ENCODE measurements around the gene BFAR.

The BFAR gene

DNA sequence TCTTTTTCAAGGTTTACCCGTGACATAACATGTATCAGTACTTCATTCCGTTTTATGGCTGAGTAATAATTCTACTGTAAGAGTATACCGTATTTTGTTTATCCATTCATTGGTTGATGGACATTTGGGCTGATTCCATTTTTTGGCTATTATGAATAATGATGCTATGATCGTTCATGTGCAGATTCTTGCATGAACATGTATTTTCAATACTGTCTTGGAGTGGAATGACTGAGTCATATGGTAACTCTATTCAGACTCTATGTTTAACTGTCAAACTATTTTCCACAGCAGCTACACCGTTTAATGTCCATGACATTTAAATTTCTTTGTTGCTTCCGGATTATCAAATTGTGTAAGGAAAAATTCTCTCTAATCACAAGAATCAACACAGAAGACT lies 17.9 kb downstream of the BFAR start:
- no peak for DNase-seq (ENCODE audit: low read depth)
- TF ChIP-seq, protein P1, sequence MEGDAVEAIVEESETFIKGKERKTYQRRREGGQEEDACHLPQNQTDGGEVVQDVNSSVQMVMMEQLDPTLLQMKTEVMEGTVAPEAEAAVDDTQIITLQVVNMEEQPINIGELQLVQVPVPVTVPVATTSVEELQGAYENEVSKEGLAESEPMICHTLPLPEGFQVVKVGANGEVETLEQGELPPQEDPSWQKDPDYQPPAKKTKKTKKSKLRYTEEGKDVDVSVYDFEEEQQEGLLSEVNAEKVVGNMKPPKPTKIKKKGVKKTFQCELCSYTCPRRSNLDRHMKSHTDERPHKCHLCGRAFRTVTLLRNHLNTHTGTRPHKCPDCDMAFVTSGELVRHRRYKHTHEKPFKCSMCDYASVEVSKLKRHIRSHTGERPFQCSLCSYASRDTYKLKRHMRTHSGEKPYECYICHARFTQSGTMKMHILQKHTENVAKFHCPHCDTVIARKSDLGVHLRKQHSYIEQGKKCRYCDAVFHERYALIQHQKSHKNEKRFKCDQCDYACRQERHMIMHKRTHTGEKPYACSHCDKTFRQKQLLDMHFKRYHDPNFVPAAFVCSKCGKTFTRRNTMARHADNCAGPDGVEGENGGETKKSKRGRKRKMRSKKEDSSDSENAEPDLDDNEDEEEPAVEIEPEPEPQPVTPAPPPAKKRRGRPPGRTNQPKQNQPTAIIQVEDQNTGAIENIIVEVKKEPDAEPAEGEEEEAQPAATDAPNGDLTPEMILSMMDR (conservative IDR thresholded peaks at IDR 0.05; ENCODE audit: control insufficient read depth, insufficient read depth, low read depth, low read length): no peak
- H3K4me3 ChIP-seq (ENCODE audit: control insufficient read depth, low read depth, low read length): no peak overlapping the region

DNA sequence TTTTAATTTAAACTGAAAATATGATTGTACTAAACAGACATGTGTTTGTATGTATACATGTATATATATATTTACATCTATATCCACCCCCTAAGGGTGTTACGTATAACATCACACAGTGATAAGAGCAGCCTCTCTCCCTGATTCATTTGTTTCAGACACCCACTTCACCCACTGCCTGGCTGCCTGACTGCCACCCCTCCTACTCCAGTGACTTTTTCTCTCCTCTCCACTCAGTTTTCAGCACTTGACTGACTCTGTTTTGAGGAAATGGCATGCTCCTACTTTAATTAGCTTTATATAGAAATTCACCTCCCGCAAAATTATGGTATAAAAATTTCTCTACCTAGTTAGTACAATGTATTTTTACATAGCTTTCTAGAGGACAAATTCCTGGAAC lies 20.0 kb downstream of the BFAR start:
- H3K4me3 ChIP-seq (ENCODE audit: control insufficient read depth, low read depth, low read length): no peak overlapping the region
- DNase-seq (ENCODE audit: low read depth): no peak
- TF ChIP-seq, protein P1 (conservative IDR thresholded peaks at IDR 0.05; ENCODE audit: control insufficient read depth, insufficient read depth, low read depth, low read length): no peak

DNA sequence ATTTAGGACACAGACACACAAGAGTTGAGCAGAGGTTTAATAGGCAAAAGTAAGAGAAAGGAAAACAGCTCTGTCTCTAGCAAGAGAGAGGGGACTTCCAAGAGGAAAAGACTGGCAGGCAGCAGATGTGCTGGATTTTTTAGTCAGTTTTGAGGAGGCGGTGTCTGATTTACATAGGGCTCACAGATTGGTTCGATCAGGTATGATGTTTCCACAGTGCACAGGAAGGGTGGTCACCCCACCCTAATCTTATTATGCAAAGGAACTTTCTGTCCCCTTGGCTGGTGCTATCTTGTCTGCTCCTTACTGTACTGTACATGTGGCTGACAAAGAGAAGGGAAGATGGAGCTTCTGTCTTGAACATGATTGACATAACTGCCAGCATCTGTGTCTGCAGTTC lies 25.3 kb downstream of the BFAR start:
- TF ChIP-seq, protein P1 (conservative IDR thresholded peaks at IDR 0.05; ENCODE audit: control insufficient read depth, insufficient read depth, low read depth, low read length): no peak
- no peak for DNase-seq (ENCODE audit: low read depth)
- no peak overlapping the region for H3K4me3 ChIP-seq (ENCODE audit: control insufficient read depth, low read depth, low read length)

DNA sequence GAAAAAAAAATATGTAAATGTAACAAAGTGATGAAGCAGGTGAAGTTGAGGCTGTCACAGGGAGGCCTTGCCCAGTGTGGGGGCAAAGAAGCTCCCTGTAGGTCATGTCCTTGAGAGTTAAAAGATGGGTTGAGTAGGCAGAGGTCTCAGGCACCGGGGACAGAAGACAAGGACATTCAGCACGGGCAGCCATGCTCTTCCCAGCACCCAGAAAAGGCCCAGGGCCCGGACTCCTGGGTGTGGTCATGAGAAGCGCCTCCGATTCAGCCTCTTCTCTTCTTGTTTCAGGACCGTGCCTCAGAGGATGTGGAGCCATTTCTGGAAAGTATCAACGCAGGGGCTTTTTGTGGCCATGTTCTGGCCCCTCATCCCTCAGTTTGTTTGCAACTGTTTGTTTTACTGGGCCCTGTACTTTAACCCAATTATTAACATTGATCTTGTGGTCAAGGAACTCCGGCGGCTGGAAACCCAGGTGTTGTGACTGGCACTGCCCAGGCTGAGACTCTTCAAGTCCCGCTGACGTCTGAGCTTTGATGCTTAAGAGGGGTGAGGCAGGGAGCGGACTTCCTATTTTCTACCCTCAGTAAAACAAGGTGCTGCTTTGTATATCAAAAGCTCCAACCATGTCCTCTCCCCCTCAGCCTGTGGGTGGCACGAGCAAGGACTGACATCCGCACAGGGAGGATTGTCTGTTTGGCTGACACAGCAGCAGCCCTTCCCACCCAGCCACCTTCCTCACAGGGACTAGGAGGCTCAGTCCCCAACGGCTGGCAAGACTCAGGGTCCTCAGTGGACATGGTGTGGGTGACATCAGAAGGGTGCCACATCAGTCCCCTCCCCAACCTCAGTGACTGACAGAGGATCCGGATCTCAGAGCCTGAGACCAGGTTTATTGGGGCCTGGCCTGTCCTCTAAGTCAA lies 34.9 kb downstream of the BFAR start:
- TF ChIP-seq, protein P1 (conservative IDR thresholded peaks at IDR 0.05; ENCODE audit: control insufficient read depth, insufficient read depth, low read depth, low read length): no peak
- no peak for DNase-seq (ENCODE audit: low read depth)
- H3K4me3 ChIP-seq (ENCODE audit: control insufficient read depth, low read depth, low read length): no peak overlapping the region

DNA sequence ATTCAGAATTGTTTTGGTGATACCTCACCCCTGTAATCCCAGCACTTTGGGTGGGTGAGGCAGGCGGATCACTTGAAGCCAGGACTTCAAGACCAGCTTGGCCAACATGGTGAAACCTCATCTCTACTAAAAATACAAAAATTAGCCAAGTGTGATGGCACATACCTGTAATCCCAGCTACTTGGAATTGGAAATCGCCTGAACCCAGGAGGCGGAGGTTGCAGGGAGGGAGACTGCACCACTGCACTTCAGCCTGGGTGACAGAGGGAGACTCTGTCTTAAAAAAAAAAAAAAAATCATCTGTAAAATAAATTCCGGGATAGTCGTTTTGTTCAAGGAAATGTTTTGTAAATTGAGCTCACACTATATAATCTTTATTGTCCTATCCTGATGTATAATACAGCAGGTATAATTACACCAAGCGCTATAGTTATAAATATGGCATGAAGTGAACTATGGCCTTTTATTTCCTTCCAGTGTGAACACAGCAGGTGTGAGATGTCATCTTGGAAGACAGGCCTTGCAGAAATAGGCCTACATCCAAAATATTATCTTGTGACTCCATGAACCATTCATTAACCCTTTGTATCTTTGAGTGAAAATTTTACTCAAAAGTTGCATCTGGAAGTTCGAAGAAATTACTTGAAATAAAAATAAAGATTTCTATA lies 35.9 kb downstream of the BFAR start:
- no peak overlapping the region for H3K4me3 ChIP-seq (ENCODE audit: control insufficient read depth, low read depth, low read length)
- DNase-seq (ENCODE audit: low read depth): no peak
- TF ChIP-seq, protein P1 (conservative IDR thresholded peaks at IDR 0.05; ENCODE audit: control insufficient read depth, insufficient read depth, low read depth, low read length): no peak

DNA sequence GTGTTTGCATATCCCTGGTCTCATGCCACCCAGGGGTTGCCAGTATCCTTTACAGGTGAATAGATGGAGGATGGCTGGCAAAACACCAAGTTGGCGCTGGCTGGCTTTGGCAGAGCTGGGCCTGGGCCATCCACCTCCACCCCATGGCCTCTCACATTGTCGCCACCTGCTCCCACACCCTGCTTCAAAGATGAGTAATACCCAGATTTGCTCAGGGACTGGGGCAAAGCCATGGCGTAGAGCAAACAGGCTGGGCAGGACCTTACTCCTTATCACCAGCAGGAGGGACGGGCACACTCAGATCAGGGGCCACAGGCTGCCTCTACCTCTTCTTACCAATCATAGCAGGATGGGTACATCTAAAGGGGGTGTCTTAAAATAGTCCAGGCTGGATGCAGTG lies 37.0 kb downstream of the BFAR start:
- TF ChIP-seq, protein P1 (conservative IDR thresholded peaks at IDR 0.05; ENCODE audit: control insufficient read depth, insufficient read depth, low read depth, low read length): no peak
- H3K4me3 ChIP-seq (ENCODE audit: control insufficient read depth, low read depth, low read length): no peak overlapping the region
- DNase-seq (ENCODE audit: low read depth): no peak
